Activated CD4-positive, alpha-beta T cell treated with anti-CD3 and anti-CD28 coated beads for 1 hour (primary cell): ENCODE results near the gene AMACR.
"Not testable (repeated sequence)": the region's sequence is repeated elsewhere in the genome, so short reads cannot be mapped to it uniquely, and the experiment has no call there.

Source experiments
- DNase-seq: peaks from one replicate; pipeline ENCODE4 v3.0.0-alpha.2; 2020

The AMACR gene

DNA sequence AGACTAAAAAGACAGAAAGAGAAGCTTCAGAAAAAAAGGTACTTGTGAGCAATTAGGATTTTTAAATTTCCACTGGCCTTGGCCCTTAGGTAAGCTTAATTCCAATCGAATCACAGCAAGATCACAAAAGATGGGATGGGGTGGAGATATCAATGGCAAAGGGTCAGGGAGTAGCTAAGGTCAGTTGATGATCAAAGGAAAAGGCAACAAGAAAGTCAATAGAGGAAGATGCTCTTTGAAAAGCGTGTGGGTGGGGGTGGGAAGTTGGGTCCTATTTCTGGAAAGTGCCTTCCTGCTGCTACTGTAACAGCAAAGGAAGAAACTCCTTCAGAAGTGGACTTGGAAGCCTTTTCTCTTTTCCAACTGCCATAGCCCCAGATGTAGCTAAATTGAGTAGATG is 27.9 kb upstream of the AMACR start:
- DNase-seq: no peak

DNA sequence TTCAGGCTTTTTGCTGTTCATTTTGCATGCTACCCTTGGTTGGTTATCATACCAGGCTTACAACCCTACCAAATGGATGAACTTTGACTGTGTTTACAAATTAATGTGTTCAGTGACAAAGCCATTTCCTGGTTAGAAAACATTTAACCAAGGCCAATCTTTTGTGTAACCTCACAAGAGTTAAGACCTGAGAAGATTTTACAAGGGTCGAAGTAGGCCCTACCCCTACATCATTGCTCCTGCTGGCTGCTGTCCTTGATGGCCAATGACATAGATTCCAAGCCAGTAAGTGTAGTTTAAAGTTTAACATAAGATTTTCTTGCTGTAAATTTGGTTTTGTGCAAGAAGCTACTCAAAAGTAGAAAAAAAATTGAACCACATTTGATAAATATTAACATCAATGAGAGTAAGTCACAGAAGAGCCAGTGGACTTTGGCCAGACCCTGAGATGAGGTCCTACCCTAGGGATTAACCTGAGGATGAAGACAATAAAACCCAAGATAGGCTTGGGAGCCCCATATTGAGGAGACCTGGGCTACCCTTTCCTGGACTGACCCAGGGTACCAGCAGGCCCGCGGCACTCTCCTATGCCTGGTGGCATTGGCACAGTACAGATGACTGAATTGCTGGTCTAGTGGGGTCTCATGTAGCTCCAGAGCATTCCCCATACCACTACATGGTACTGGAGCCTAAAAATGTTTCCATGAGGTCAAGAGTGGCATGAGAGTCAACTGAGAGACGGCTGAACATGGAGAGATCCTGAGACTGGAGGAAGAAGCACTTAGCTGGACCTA is 26.9 kb upstream of the AMACR start:
- no peak for DNase-seq

DNA sequence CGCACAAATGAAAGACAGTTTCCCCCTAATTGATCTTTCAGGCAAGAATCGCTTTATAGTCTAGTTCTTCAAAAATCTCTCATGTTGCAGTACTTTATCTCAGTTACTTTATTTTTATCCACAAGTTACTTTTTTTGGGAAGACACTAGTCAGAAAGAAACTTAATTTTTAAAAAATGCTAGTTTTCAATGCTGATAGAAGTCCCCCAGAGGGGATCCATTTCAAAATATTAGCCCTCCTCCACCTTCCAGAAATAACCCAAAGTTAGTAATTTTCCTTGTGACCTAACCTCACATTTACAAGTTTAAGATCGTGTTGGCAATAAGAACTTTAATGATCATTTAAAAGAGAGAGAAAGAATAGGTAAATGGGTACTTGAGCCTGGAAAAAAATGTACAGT is 24.1 kb upstream of the AMACR start:
- DNase-seq: no peak

DNA sequence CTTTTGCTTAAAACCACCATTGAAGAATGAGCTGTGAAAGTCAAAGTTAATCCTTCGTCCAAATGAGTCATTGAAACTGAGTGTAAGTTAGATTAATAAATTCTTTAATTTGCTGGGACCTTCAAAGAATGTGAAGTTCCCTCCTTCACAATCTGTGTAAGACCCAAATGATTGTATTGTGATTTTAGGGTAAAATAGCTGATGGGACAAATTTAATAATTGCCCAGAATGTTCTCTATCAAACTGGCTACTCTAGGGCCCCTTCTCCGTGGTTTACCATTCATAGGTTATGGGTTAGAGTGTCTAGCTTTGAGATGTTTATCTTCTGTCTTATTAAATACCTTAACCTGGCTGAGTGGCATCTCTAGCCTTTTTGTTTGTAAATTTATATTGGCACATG is 23.3 kb upstream of the AMACR start:
- DNase-seq: no peak

DNA sequence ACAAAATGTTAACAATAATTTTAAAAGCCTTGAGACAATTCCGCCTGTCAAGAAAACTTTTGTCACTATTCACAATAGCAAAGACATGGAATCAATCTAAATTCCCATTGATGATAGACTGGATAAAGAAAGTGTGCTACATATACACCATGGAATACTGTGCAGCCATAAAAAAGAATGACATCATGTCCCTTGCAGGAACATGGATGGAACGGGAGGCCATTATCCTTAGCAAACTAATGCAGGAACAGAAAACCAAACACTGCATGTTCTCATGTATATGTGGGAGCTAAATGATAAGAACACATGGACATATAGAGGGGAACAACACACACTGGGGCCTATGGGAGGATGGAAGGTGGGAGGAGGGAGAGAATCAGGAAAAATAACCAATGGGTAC is 22.7 kb upstream of the AMACR start:
- not testable (repeated sequence) for DNase-seq

DNA sequence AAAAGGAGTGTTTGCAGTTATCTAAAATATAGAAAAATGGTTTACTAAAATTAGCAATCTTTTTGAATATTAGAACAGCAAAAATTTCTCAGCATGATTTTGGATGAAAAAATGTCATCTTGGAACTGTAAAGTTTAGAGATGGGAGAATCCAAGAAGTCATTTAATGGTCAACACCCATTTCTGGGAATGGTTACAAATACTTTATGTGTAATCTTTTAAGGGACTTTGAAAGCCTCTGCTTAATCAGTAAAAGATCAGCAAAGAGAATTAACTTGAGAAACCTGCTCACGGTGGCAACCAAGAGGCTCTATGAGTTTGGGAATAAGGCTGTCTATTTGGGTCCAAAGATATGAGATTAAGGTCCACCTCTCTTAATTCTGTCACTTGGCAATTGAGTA is 22.2 kb upstream of the AMACR start:
- no peak for DNase-seq

DNA sequence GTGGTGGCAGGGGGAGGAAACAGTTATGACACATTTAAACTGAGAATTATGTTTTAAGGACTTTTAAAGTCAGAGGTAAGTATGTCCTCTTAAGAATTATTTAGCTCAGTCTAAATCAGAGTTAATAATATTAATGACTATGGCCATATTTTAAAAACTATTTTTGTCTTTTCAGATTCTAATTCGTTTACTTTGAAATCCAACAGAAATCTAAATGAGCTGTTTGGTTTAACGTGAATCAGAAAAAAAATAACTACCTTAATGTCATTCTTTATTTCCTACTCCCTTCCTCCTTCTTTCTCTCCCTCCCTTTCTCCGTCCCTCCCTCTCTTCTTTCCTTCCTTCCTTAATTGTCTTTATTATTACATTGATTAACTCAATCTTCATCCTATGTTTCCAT is 20.5 kb upstream of the AMACR start:
- no peak for DNase-seq

DNA sequence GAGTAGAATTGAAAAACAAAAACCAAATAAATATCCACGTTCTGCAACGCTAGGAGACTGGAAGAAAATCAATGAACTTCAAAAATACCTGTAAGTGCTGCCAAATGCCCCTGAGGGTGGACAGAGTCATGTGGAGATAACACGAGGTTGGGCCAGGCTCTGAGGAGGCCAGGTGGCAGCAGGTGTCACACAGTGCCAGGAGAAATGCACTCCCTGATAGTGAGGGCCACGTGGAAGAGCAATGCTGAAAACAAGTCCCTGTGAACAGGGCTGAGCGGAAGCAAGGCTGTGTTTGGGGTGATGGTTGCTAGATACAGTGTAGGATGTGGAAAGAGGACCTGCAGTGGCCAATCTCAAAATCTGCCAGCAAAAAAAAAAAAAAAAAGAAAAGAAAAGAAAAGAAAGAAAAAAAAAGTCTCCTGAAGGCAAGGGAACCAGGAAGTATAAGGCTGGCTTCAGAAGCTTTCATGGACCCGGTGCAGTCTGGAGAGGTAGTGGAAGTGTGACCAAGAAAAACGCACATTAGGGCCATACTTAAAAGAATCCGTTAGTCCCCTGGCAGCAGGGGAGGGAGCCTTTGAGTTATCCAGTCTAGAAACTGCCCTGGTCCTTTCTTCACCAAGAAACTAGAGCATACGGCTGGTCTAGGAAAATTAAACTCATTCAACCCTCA is 18.4 kb upstream of the AMACR start:
- no peak for DNase-seq

DNA sequence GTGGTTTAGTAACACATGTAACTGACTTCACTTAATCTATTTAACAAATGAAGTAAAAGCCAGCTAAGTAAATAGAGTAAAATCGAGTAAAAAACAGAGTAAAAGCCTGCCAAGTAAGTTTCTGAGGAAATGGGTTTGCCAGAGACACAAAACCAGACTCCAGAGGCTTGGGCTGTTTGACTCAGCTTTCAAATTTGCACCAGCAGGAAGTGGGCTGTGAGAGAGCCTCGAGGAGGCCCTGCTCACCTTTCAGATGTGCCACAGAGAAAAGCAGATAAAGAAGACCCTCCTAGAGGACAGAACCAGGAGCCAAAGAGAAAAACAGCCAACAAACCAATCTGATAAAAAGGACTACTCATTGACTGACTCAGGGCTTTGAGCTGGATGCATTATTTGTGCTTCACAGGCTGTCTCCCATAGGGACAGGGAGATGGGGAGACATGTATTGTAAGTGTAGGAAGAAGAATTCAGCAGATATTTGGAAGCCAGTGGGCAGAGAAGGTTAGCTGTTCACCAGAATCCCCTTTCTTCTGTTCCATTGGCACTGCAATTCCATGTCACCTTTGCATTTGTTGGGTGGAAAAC is 14.4 kb upstream of the AMACR start:
- DNase-seq: no peak

DNA sequence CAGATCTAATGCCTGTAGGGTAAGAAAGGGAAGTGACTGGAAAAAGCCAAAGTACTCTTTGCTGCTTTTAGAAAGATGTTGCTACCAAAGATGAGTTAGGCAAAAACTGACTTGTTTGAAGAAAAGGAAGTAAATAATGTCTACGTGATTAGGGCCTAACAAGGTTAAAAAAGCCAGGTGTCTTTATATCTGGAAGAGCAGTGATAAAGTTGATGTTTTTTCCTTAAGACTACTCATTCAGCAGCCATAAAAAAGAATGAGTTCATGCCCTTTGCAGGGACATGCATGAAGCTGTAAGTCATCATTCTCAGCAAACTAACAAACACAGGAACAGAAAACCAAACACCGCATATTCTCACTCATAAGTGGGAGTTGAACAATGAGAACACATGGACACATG is 13.5 kb upstream of the AMACR start:
- DNase-seq: no peak

DNA sequence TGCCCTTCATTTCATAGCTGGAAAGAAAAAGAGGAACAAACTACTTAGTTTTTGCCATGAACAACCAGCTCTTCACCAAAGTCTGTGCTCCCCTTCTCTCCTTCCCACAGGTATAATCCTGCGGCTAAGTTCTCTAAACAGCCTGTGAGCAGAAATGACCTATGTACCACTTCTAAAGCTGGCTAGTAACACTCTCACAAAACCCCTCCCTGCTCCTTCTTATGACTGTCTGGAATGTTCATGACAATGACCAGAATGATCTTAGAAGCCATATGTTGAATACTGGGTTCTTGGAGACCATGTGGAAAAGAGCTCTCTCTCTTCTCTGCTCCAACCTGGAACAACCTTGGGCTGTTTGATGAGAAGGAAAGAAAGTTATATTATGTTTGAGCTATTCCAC is 12.9 kb upstream of the AMACR start:
- DNase-seq: no peak

DNA sequence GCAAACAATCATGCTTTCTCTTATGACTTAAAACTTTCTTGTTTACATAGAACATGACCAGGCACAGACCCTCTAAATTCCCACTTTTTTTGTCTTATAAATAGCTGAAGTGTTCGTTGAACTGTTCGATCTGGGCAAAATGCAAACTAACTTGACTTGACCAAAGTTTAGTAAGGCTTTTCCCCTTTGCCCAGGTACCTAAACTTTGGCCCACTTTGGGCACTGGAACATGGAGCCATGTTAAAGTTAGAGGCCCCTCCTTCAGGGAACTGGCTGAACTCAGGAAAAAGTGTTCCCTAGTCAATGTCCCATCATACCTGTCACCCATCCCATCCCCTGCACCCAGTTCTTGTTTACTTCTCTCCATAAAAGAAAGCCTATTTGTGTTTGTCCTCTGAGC is 9.4 kb upstream of the AMACR start:
- no peak for DNase-seq

DNA sequence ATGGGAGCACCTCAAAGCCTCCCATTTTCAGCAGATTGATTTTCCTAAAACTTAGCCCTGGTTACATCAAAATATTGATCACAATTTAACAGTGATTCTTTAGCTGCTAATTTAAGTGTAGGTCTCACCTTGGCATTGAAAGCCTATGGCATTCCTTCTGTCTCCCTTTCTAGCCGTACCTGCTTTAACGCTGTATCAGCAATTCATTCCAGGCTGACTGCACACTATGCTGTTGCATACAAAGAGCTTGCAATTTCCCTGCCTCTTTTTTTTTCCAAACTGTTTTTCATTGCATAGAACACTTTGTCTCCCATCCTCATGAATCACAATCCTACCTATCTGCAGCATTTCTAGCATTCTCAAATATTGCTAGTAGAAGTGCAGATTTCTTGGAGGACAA is 8.9 kb upstream of the AMACR start:
- no peak for DNase-seq

DNA sequence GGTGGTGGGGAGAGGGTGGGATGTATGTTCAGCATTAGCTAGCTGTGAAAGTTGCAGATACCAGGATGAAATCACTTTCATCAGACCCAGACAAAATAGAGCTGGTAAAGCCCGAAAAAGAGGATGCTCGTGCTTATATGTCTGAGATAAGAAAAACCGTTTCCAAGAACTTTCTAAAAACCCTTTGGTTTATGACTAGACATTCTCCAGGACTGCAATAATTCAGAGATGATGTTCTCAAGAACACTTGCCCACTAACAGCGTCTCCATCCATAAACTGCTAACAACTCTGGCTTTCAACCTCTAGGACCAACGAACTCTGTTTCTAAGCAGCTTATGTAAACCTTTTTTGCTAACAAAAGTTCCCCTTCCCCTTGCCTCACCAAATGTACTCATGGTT is 8.4 kb upstream of the AMACR start:
- DNase-seq: no peak

DNA sequence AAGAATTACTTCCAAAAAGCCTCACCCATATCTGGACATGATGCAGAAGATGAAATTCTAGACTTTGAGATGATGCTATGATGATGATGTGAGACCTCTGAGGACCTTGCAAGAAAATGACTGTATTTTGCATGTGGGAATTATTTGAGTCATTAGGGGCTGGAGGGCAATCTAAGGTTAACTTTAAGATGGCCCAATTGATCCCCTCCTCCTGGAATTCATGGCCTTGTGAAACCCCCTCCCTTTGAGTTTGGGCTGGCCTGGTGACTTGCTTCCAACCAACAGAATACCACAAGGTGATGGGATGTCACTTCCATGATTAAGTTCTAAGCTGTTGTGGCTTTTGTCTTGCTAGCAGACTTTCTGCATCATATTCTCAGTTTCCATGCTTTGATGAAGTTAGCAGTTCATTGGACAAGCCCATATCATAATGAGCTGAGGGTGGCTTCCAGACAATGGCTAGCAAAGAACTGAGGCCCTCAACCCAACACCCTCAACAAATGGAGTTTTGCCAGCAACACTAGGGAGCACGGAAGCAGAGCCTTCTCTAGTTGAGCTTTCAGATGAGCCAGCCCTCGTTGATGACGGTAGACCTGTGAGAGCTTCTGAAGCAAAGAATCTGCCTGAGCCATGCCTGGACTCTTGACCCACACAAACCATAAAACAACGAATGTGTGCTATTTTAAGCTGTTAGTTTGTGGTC is 7.4 kb upstream of the AMACR start:
- DNase-seq: no peak

DNA sequence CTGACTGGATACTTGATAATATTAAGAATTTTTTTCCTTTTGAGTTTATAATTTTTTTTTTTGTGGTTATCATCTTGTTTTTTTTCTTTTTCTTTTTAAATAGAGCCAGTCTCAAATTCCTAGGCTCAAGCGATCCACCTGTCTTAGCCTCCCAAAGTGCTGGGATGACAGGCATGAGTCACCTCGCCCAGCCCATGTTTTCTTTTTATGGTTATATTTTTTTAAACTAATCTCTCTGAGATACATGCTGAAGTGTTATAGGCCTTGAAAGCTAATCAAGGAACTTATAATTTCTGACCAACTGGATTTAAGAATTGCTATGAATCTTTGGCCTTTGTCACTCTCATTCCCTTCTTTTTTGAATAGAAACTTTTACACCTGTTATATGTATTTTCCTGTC is 6.8 kb upstream of the AMACR start:
- no peak for DNase-seq

DNA sequence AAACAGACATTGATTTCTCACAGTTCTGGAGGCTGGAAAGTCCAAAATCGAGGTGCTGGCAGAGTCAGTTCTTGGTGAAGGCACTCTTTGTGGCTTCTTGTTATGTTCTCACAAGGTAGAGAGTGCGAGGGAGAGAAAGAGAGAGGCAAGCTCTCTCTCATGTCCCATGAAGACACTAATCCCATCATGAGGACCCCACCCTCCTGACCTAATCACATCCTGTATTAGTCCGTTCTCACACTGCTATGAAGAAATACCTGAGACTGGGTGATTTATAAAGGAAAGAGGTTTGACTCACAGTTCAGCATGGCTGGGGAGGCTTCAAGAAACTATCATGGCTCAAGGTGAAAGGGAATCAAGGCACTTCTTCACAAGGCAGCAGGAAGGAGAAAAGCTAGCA is 5.7 kb upstream of the AMACR start:
- no peak for DNase-seq

DNA sequence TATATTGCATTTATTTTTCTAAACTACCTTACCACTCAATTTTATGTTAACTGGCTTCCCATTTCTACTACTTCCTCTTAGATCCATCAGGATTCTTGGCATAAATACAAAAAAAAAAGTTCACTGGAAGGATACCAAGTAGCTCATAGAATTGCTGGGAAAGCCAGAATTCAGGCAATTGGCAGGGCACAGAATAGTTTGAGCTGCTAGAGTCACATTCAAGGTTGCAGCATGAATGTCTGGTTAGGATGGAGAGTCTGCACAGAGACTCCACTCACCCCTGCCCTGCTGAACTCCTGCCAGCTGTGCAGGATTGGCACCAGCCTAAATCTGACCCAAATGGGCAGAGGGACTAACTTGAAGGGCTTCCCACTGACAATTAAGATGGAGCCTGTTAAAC is 4.9 kb upstream of the AMACR start:
- no peak for DNase-seq

DNA sequence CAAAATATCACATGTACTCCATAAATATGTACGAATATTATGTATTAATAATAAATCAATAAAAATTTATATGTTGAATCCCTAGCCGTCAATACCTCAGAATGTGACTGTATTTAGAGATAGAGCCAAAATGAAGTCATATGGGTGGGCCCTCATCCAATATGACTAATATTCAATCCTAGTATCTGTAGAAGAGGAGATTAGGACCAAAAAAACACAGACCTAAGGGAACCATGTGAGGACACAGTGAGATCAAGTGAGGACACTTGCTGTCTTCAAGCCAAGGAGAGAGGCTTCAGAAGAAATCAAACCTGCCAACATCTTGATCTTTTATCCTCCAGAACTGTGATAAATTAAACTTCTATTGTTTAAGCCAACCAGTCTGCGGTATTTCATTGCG is 3.7 kb upstream of the AMACR start:
- no peak for DNase-seq

DNA sequence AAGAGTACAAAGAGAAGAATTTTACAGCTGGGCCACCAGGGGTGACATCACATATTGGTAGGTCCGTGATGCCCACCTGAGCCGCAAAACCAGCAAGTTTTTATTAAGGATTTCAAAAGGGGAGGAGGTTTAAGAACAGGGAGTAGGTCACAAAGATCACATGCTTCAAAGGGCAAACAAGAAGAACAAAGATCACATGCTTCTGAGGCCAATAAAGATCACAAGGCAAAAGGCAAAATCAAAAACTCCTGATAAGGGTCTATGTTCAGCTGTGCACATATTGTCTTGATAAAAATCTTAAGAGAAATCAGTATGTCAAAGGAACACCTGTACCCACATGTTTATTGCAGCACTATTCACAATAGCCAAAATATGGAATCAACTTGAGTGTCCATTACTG is 2.3 kb upstream of the AMACR start:
- DNase-seq: not testable (repeated sequence)

DNA sequence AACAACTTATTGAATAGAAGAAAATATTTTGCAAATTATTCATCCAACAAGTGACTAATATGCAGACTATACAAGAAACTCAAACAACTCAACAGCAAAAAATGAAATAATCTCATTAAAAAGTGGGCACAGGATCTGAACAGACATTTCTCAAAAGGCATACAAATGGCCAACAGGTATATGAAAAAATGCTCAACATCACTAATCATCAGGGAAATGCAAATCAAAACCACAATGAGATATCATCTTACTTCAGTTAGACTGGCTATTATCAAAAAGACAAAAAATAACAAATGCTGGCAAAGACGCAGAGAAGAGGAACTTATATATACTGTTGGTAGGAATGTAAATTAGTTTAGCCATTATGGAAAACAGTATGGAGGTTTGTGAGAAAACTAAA is 1.8 kb upstream of the AMACR start:
- DNase-seq: no peak

DNA sequence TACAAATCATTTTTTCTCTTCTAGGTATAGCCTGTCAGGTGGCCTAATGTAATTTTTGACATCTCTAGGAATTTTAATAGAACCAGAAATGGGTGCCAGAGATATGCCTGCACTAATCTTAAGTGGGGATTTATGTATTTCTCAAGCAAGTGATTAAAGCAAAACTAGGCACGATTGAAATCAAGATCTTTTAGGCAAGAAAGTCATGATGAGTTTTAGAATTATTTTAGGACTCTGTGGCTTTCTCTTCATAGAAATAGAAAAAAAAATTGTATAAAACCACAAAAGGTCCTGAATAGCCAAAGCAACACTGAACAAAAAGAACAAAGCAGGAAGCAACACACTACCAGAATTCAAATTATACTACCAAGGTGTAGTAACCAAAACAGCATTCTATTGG is 952 bp upstream of the AMACR start:
- no peak for DNase-seq

DNA sequence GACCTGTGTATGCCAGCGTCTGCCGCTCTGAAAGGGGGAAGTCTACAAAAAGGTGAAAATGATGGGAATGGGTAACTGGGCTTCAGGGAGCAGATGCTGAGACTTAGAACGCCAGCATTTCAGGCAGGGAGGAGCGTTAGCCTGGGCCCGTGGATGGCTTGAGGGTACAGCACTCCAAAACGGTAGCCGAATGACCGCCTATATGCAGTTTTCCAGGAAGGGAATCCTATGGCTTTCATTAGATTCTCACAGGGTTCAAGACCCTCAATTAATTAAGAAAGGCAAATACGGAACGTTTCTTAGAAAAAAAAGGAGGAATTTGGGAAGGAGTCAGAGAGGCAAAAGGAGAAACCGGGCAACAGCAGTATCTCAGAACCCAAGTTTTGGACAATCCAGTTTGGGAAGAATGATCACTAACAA is 639 bp downstream of the AMACR start:
- no peak for DNase-seq

DNA sequence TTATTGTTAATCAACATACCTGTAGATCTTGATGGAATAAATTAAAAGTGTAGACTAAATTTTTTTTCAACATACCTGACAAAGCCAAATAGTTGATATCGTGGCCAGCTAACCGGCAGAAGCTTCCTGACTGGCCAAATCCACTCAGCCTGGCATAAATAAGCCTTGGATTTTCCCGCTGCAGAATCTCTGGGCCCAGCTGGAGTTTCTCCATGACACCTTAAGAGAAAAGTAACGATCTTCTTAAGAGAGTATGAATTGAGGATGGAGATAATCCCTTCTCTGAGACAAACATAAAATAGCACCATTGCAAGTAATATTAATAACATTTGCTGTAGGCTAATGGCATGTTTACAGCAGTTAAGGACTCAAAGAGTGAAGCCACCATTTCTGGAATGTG is 2.2 kb downstream of the AMACR start:
- DNase-seq: no peak
